Activated CD8-positive, alpha-beta memory T cell treated with anti-CD3 and anti-CD28 coated beads for 48 hours (primary cell): ENCODE data around the gene SH3BP1.
A peak's percentile ranks its signal among the peaks of the same experiment; 100 is the strongest.
"Not testable (repeated sequence)": the region's sequence is repeated elsewhere in the genome, so short reads cannot be mapped to it uniquely, and the experiment has no call there.

Source experiments
- DNase-seq, 3 experiments: peaks; one replicate each; pipeline ENCODE4 v3.0.0-alpha.2; 2020; ENCODE audit warnings: low read depth in 2 of 3, low spot score in 2 of 3

Gene SH3BP1

DNA sequence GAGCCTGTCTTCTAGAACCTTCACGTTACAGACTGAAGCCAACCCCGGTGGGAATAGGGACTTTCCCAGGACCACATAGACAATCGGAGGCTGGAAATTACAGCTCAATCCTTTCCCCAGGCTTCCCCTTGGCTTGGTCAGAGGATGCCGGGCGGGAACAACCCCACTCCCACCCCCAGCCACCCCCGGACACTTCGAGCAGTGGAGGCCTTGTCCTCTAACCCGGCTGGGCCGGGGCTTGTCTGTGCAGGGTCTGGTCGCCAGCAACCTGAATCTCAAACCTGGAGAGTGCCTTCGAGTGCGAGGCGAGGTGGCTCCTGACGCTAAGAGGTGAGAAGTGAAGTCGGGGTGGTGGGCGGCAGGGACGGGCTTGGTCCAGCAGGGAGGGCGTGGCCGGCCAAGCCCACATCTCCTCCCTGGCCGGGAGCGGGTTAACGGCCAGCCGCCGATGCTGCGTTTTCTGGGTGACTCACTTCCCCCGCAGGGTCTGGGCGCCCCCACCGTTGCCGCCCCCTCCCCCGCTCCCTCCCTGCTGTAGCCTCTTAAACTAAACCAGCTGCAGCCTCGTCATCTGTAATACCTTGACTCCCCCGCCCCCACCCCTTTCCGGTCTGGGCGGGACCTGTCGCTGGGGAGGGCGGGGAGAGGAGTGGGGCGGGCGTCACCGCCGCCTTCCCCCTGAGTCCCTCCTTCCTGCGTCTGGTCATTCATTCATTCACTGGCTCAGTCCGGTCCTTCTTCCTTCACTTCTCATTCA, 37.4 kb downstream of the SH3BP1 start:
- peak; percentile 82 to 93 (median 91) for DNase-seq

DNA sequence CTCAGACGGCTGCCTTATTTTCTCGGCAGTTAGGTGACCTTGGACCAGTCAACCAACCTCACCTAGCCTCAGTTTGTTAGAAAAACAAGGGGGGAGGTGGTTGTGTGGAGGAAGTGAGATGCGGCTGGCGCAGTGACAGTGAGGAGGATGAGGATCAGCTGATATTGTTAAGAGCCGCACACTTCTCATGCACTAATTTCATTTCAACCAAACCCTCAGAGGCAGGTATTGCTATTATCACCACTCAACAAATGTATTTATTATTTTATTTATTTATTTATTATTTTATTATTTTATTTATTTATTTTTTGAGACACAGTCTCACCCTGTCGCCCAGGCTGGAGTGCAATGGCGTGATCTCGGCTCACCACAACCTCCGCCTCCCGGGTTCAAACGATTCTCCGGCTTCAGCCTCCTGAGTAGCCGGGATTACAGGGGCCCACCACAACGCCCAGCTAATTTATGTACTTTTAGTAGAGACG, 38.1 kb downstream of the SH3BP1 start:
- no peak for DNase-seq

DNA sequence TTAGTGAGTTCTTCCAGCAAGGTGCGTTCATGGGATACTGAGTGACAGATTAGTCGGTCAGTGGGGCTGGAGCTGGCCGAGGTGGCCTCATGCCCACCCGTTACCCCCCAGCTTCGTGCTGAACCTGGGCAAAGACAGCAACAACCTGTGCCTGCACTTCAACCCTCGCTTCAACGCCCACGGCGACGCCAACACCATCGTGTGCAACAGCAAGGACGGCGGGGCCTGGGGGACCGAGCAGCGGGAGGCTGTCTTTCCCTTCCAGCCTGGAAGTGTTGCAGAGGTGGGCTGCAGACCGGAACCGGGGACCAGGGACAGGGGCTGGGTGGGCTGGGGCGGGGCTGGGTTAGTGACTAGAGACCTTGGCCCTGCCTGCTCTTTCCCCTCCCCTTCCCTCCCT, 38.9 kb downstream of the SH3BP1 start:
- no peak for DNase-seq

DNA sequence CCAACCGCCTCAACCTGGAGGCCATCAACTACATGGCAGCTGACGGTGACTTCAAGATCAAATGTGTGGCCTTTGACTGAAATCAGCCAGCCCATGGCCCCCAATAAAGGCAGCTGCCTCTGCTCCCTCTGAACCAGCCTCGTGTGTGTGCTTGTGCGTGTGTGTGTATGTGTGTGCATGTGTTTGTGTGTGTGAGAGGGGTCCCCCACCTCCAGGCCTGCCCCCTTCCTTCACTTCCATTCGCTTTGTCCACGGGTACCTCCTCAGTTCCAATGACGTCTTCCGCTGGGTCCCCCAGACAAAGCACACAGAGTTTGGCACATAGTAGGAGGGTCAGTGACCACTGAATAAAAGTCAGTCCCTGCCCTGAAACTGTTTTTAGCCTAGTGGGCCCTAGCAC, 40.2 kb downstream of the SH3BP1 start:
- DNase-seq, result no peak

DNA sequence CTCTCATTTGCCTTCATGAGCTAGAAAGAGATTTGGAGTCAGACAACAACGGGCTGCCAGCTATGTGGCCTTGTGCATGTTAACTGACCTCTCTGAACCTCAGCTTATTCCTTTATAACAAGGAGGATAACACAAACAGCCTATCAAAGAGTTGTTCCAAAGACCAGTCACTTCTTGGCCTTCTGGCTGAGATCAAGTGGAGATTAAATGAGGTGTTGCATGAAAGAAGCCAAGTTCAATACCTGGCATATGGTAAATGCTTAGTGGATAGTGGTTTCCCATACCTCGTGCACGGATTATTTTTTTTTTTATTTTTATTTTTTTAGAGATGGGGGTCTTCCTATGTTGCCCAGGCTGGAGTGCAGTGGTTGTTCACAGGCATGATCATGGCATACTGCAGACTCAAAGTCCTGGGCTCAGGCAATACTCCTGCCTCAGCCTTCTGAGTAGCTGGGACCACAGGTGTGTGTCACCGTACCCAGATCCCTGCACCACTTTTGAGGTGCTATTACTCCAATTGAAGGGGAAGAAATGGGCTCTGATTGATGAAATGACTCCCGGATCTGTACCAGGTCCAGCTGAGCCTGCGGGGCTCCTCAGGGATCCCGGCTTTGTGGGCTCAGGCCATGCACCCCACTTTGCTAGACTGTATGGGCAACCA, 40.9 kb downstream of the SH3BP1 start:
- no peak for DNase-seq

DNA sequence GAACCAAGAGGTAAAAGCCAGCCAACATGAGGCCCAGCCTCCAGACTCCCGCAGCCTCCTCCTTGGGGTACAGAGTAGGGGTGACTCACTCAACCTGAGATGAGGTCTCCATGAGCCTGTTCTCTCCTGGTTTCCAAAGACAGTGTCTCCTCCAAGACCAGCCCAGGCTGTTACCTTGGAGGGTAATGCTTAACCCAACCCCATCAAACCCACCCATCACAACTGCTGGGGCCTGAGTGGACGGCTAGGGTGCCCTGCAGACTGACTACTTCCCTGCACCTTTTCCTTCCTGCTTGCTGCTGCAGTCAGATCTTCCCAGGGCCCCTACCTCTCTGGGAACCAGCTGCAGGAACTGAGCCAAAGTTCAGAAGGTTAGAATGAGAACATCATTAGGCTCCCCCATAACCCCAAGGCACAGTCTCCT, 41.5 kb downstream of the SH3BP1 start:
- DNase-seq, result no peak

GRCh38 chr22:37681556-37682049, 42.1 kb downstream of the SH3BP1 start:
- peak in 1 of 3 experiments; percentile 47 for DNase-seq

DNA sequence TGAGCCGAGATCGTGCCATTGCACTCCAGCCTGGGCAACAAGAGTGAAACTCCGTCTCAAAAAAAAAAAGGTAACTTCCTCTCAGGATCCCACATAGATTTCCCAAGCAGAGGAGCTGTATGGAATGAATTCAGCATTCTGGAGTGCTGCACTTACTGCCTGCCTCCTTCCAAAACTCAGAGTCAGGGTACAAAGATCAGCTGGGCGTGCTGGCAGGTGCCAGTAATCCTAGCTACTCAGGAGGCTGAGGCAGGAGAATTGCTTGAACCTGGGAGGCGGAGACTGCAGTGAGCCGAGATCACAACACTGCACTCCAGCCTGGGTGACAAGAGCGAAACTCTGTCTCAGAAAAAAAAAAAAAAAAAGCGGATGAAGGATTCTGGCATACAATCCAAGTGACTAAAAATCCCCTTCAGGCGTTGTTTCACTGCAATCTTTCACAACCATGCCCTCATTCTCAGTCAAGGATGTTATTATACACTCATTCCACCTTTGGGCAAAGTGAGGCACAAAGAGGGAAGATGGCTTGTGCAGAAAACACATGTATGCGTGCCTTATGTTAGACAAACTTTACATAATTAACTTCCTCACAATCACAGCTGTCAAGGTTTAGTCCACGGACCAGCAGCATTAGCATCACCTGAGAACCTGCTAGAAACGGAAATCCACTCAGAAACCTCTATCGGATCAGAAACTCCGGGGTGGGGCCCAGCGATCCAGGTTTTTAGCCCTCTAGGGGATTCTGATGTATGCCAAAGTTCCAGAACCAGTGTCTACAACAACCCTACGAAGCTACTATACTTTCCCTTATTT, 45.5 kb downstream of the SH3BP1 start:
- no peak for DNase-seq

GRCh38 chr22:37686002-37686982, 46.8 kb downstream of the SH3BP1 start, which contains the start of gene NOL12:
TSS of gene NOL12 (plus strand) at chr22:37686343. CDS start at chr22:37686393, 50 bp downstream.
- peak; percentile 53 to 68 (median 64) for DNase-seq

DNA sequence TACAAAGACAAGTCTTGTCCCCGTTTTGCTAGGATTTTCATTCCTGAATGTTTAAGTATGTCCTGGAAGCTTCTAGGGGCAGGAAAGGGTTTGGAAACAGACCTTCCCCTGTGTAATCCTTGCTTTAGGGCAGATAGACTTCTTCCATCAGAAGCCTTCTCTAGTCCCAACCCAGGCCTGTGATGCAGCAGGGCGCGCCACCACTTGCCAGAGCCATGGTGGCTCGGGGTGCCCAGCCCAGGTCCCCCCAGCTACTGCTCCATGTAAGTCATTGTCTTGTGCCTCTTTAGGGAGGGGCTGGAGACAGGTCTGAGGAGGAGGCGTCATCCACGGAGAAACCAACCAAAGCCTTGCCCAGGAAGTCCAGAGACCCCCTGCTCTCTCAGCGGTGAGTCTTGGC, 50.9 kb downstream of the SH3BP1 start:
- no peak for DNase-seq

GRCh38 chr22:37690901-37691504, 51.5 kb downstream of the SH3BP1 start:
- DNase-seq, result no peak

- DNase-seq, result no peak
Measured at GRCh38 chr22:37692627-37693285, 53.3 kb downstream of the SH3BP1 start.

- not testable (repeated sequence) for DNase-seq
Measured at GRCh38 chr22:37694131-37694530, 54.7 kb downstream of the SH3BP1 start.

DNA sequence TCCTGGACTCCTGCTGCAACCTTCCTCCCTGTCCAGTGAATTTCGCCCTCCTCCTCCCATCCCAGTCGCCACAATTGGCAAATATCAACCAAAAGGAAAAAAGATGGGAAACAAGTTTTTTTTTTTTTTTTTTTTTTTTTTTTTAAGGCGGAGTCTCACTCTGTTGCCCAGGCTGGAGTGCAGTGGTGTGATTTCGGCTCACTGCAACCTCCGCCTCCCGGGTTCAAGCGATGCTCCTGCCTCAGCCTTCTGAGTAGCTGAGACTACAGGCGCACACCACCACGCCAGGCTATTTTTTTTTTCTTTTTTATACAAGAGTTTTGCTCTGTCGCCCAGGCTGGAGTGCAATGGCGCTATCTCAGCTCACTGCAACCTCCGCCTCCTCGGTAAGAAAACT, 56.8 kb downstream of the SH3BP1 start:
- not testable (repeated sequence) for DNase-seq

DNA sequence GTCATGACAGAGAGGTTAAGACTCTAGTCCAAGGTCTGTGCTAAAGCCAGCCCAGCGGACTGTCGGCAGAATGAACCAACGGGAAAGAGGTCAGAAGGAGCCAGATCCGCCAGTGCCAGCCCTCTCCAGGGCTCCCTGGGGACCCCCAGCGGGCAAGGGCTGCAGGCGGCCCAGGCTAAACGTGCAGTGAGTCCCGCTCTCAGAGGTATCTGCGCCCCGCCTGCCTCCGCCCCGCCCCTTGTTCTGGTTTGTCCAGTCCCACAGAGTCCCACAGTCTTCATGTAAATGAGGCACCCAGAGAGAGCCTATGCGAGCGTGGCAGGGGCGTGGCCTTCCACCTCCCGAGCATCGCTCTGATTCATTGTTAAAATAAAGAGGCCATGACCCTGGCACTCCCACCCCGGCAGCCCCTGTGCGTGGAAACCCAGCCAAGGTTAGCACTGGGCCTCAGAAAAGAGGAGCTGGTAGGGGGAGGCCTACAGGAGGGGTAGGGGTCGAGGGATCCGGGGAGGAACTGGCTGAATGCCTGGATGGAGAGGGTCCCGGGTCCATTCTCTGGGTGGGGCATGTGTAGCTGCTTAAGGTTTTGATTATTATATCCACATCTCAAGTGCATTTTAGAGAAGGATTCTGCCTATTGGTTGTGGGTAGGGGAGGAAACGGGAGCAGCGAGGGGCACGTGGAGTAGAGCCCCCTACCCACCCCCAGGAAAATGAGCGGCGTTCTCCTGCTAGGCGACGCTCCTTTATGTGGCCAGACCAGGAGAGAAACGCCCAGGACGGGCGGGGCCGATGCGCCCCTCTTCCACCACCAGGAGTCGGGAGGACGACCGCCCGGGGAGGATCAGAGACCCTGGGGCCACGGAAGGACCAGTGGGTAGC, 57.4 kb downstream of the SH3BP1 start, which contains the start of gene TRIOBP:
TSS of gene TRIOBP (plus strand) at position 392 of the 881 bp plus-strand sequence. CDS start 4,318 bp downstream, outside the sequence.
- peak; percentile 64 to 83 (median 65) for DNase-seq

GRCh38 chr22:37697538-37697835, 58.0 kb downstream of the SH3BP1 start:
- no peak for DNase-seq

DNA sequence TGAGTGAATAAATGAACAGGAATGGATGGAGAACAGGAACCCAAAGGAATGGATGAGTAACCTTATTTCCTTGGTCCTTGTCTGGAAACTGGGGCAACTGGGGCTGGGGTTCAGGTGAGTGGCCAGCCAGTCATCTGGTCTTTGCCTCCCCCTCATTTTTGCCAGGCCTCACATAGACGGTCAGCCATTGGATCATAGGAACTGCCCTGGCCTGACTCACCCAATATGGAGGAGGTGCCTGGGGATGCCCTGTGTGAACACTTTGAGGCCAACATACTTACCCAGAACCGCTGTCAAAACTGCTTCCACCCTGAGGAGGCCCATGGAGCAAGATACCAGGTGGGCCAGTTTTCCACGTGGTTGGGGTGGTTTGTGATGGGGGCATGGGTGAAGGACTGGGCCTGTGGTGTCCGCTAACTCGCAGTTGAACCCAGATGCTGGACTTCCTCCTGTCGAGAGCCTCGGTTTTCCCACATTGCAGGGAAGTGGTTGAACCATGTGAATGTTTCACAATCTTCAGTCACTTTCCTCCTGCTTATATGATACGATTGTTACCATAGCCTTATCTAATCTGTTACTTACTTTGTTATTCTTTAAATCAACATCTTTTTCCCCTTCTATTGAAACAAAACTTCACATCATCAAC, 61.8 kb downstream of the SH3BP1 start:
- DNase-seq, result no peak

GRCh38 chr22:37703906-37704305, 64.4 kb downstream of the SH3BP1 start:
- DNase-seq, result no peak
